GM23248 (cell line): ENCODE measurements around the gene FAM20B. TPM values are rescaled to one million over a fixed set of nuclear protein-coding genes. Genes with fewer than 3 reads are reported as not detected.
A peak's percentile ranks its signal among the peaks of the same experiment; 100 is the strongest.

ENCODE experiments used
- DNase-seq: peaks from one replicate; pipeline ENCODE4 v3.0.0-alpha.2; 2015
- H2AFZ ChIP-seq: fragments of 200-600 bp; sonication (generic); 2 replicates; pipeline ENCODE4 v1.6.1; 2016; ENCODE audit warnings: antibody characterized with exemption
- H3F3A ChIP-seq: fragments of 200-600 bp; sonication (generic); 2 replicates; pipeline ENCODE4 v1.6.1; 2016; ENCODE audit warnings: mild to moderate bottlenecking, antibody characterized with exemption, mixed run types; ENCODE audit not compliant: insufficient read depth
- H3K27ac ChIP-seq: fragments of 200-600 bp; sonication (generic); 2 replicates; pipeline ENCODE4 v1.5.1; 2016; ENCODE audit warnings: mild to moderate bottlenecking
- H3K27me3 ChIP-seq: fragments of 200-600 bp; sonication (generic); replicated peaks from 2 replicates; pipeline ENCODE4 v1.6.1; 2016; ENCODE audit warnings: mild to moderate bottlenecking; ENCODE audit not compliant: insufficient read depth
- H3K36me3 ChIP-seq: fragments of 200-600 bp; sonication (generic); 2 replicates; pipeline ENCODE4 v1.6.1; 2016; ENCODE audit warnings: low read depth, mild to moderate bottlenecking
- H3K4me1 ChIP-seq: fragments of 200-600 bp; sonication (generic); 2 replicates; pipeline ENCODE4 v1.6.1; 2016; ENCODE audit warnings: mild to moderate bottlenecking; ENCODE audit not compliant: insufficient read depth
- H3K4me2 ChIP-seq: fragments of 200-600 bp; sonication (generic); one replicate; pipeline ENCODE4 v1.6.1; 2016; ENCODE audit warnings: mild to moderate bottlenecking; ENCODE audit not compliant: unreplicated experiment
- H3K4me3 ChIP-seq: fragments of 200-600 bp; sonication (generic); 2 replicates; pipeline ENCODE4 v1.5.1; 2016; ENCODE audit warnings: mild to moderate bottlenecking
- H3K79me2 ChIP-seq: fragments of 200-600 bp; sonication (generic); 2 replicates; pipeline ENCODE4 v1.6.1; 2016; ENCODE audit warnings: mild to moderate bottlenecking; ENCODE audit not compliant: insufficient read depth
- H3K9ac ChIP-seq: fragments of 200-600 bp; sonication (generic); 2 replicates; pipeline ENCODE4 v1.6.1; 2016; ENCODE audit warnings: mild to moderate bottlenecking
- H3K9me2 ChIP-seq: fragments of 200-600 bp; sonication (generic); 2 replicates; pipeline ENCODE4 v1.6.1; 2016; ENCODE audit warnings: mixed run types, mild to moderate bottlenecking, moderate library complexity; ENCODE audit not compliant: insufficient read depth
- H3K9me3 ChIP-seq: fragments of 200-600 bp; sonication (generic); one replicate; pipeline ENCODE4 v1.6.1; 2017; ENCODE audit warnings: low read depth
- H4K20me1 ChIP-seq: fragments of 200-600 bp; sonication (generic); 2 replicates; pipeline ENCODE4 v1.6.0; 2016; ENCODE audit not compliant: insufficient read depth
- EZH2 ChIP-seq: fragments of 200-600 bp; sonication (generic); IDR thresholded peaks from 2 replicates; pipeline ENCODE4 v1.6.1; 2018; ENCODE audit warnings: antibody characterized with exemption, mild to moderate bottlenecking; ENCODE audit not compliant: insufficient read depth, poor library complexity, severe bottlenecking
- EZH2phosphoT487 ChIP-seq: fragments of 200-600 bp; sonication (generic); IDR thresholded peaks from 2 replicates; pipeline ENCODE4 v1.6.1; 2018; ENCODE audit warnings: antibody characterized with exemption, moderate library complexity, mild to moderate bottlenecking, low read depth; ENCODE audit not compliant: insufficient read depth
- WGBS, 2 experiments: methylation state at CpG; one replicate each; pipeline ENCODE4 v1.1.6; 2015 to 2017; ENCODE audit warnings: low lambda C conversion rate in 2 of 2, low coverage in 1 of 2; ENCODE audit errors: missing lambda C conversion rate in 2 of 2; 5-methylcytosine and 5-hydroxymethylcytosine counted together
- in situ Hi-C: fragments of 300-500 bp; cut with MboI; formaldehyde crosslinking; loops from 2 replicates; pipeline ENCODE4 v1.15.0; 2020
- polyA plus RNA-seq: library from polyadenylated mRNA; unstranded; fragments of >200 nt; fragmentation: Nextera tagmentation; extraction: Ambion mirVana; gene quantifications from 2 replicates; pipeline ENCODE4 v1.2.1, GENCODE V29; 2016
- total RNA-seq: library from RNA; depleted of rRNA; stranded (reverse); fragments of >200 nt; shearing (Covaris generic); gene quantifications from 2 replicates; pipeline ENCODE4 v1.2.3, GENCODE V29; 2014

Gene FAM20B
- total and polyA plus RNA-seq, 2 experiments from 2014 or later = 10.6 to 34.9 TPM

- H3K4me3 ChIP-seq = no peak overlapping the region
- H3K27me3 ChIP-seq = no peaks in the 10 kb centered on the region
- peak overlapping the region; percentile 23 for H3K27ac ChIP-seq
- peaks cover 13% of the 10 kb centered on the region for H3K4me1 ChIP-seq
- peak overlapping the region; percentile 22 for H3K4me2 ChIP-seq
- 77 to 81% methylated on average over 7 of the region's 7 CpGs for WGBS, 2 experiments
- H3K79me2 ChIP-seq = no peaks in the 10 kb centered on the region
- H3K9ac ChIP-seq = no peak overlapping the region
- in situ Hi-C loops = loop anchor here (25.0 kb wide), 1 partner anchor 260 kb away; no protein-coding TSS in a partner anchor
- no peaks in the 10 kb centered on the region for H3K9me3 ChIP-seq
- H3F3A ChIP-seq = peaks cover 20% of the 10 kb centered on the region
- H4K20me1 ChIP-seq = no peaks in the 10 kb centered on the region
- no peaks in the 10 kb centered on the region for H3K9me2 ChIP-seq
- 0 out of 2 replicates have a peak, but pooled peaks cover under 1% of the 10 kb centered on the region for H3K36me3 ChIP-seq
- H2AFZ ChIP-seq = no peak overlapping the region
- TF ChIP-seq EZH2 (no peak), EZH2phosphoT487 (no peak)
- peak; percentile 69 for DNase-seq
Measured at GRCh38 chr1:179077396-179077795, 51.7 kb downstream of the FAM20B start.

DNA sequence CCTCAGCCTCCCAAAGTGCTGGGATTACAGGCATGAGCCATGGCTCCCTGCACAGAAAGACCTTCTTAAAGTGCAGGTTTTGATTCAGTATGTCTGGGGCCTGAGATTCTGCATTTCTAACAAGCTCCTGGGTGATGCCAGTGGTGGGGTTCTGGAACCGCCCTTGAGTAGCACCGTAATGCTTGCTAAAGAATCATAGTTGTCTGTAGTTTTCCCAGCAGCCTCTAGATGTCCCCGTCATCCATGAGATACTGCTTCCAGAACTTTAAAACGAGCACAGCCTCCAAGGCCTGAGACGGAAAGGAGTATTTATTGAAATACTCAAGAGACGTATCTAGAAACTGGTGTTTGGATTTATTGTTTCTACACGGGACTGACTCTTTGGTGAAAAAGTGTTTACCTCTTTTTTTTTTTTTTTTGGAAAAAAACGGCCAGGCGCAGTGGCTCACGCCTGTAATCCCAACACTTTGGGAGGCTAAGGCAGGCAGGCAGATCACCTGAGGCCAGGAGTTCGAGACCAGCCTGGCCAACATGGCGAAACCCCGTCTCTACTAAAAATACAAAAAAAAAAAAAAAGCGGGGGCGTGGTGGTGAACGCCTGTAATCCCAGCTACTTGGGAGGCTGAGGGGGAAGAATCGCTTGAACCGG lies 53.5 kb downstream of the FAM20B start:
- DNase-seq = peak; percentile 90

GRCh38 chr1:179080866-179081686 lies 55.4 kb downstream of the FAM20B start:
- WGBS, 2 experiments = 45% methylated on average over 18 of the region's 18 CpGs
- in situ Hi-C loops = loop anchor here (25.0 kb wide), 1 partner anchor 256 kb away; no protein-coding TSS in a partner anchor

More for the DNA sequence above, 53.5 kb downstream of the FAM20B start:
- in situ Hi-C loops = loop anchor here (25.0 kb wide), 1 partner anchor 258 kb away; no protein-coding TSS in a partner anchor
- Histone ChIP-seq H3K9me3 (no peaks in the 10 kb centered on the region), H3K36me3 (no peaks in the 10 kb centered on the region), H3K4me1 (peaks cover 21% of the 10 kb centered on the region), H3K4me2 (no peak overlapping the region), H3K27me3 (no peaks in the 10 kb centered on the region), H3K9ac (no peak overlapping the region), H3K79me2 (peaks cover 16% of the 10 kb centered on the region), H4K20me1 (no peaks in the 10 kb centered on the region), H3K9me2 (no peaks in the 10 kb centered on the region), H3K27ac (no peak overlapping the region), H3F3A (peaks cover 26% of the 10 kb centered on the region), H2AFZ (no peak overlapping the region), H3K4me3 (no peak overlapping the region)
- WGBS, 2 experiments = 36 to 53% methylated on average over 12 to 18 of the region's 18 CpGs
- no peak for TF ChIP-seq EZH2phosphoT487
- TF ChIP-seq EZH2 = no peak

GRCh38 chr1:179081687-179082332 lies 56.1 kb downstream of the FAM20B start, which contains the start of gene TOR3A:
TSS of gene TOR3A (plus strand) at chr1:179082070. CDS start at chr1:179082129, 59 bp downstream.
- in situ Hi-C loops = loop anchor here (25.0 kb wide), 1 partner anchor 255 kb away; no protein-coding TSS in a partner anchor
- Histone ChIP-seq H3K4me3 (peak within 1 kb of the TSS; percentile 78), H3K9me2 (no peaks in the 10 kb centered on the region), H3K9me3 (no peaks in the 10 kb centered on the region), H3F3A (peaks cover 25% of the 10 kb centered on the region), H3K79me2 (peaks cover 24% of the 10 kb centered on the region), H4K20me1 (no peaks in the 10 kb centered on the region), H3K27me3 (no peaks in the 10 kb centered on the region), H3K36me3 (no peaks in the 10 kb centered on the region), H3K4me1 (peaks cover 18% of the 10 kb centered on the region), H3K27ac (peak within 1 kb of the TSS; percentile 68), H3K4me2 (peak within 1 kb of the TSS; percentile 93), H3K9ac (peak within 1 kb of the TSS; percentile 85), H2AFZ (peak within 1 kb of the TSS; percentile 86)
- DNase-seq = peak; percentile 91
- 1% methylated on average over 46 to 47 of the region's 51 CpGs for WGBS, 2 experiments
- no peak for TF ChIP-seq EZH2phosphoT487
- TF ChIP-seq EZH2 = no peak

More at GRCh38 chr1:179080866-179081686, 55.4 kb downstream of the FAM20B start:
- Histone ChIP-seq H3K4me1 (peaks cover 21% of the 10 kb centered on the region), H3F3A (peaks cover 26% of the 10 kb centered on the region), H3K9me2 (no peaks in the 10 kb centered on the region), H3K4me3 (peak overlapping the region; percentile 78), H3K9ac (peak overlapping the region; percentile 85), H3K27ac (peak overlapping the region; percentile 68), H2AFZ (peak overlapping the region; percentile 86), H3K79me2 (peaks cover 24% of the 10 kb centered on the region), H4K20me1 (no peaks in the 10 kb centered on the region), H3K9me3 (no peaks in the 10 kb centered on the region), H3K27me3 (no peaks in the 10 kb centered on the region), H3K36me3 (no peaks in the 10 kb centered on the region), H3K4me2 (peak overlapping the region; percentile 93)
- no peak for TF ChIP-seq EZH2
- no peak for TF ChIP-seq EZH2phosphoT487
- DNase-seq = peak; percentile 2
